HG02943 (cell line): ENCODE results near the gene TUBA8.
"Not testable (repeated sequence)": the region's sequence is repeated elsewhere in the genome, so short reads cannot be mapped to it uniquely, and the experiment has no call there.

Source experiments
- ATAC-seq: cut with Tn5 transposase; IDR thresholded peaks from one replicate; pipeline ENCODE4 v1.9.1; 2021; ENCODE audit warnings: mild to moderate bottlenecking, low read depth, moderate library complexity; ENCODE audit not compliant: unreplicated experiment

Gene TUBA8

GRCh38 chr22:18110194-18110953 lies at the start of gene TUBA8:
Gene TUBA8, plus strand, starts transcription at chr22:18110809. Its CDS starts 57 bp downstream, at chr22:18110866.
- ATAC-seq = no peak

DNA sequence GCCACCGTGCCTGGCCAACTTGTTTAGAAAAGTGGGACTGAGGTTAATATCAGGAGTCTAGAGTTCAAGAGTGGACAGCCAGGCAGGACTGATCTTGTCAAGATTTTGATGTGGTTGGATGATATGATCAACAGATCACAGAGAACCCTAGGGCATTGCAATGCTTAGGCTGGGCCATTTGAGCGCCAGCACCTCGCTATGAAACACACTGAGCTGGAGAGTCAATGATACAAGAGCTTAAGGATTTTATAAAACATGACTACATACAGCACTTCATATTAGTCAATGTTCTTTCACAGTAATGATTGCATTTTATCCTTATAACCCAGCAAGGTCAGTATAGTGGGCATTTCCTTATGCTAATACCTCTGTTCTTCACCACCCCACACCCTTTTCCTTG lies 48.2 kb upstream of the TUBA8 start:
- no peak for ATAC-seq

DNA sequence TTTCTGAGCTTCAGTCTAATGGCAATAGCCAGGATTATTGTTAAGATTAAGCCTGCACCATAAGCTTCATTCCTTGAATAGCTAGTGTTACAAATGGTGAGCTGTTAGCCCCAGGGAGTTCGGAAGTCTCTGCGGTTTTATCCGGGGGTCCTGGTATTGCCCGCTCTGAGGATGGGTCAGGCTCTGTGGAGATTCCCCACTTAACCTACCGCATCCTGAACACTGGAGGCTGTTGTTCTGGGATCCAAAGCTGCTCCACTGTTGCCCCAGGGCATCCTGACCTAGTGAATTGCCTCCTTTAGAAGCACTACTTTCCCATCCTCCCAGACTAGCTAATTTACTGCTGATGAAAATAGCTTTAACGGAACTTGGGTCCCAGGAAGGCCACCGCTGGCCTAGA lies 47.3 kb upstream of the TUBA8 start:
- no peak for ATAC-seq

GRCh38 chr22:18063715-18064114 lies 46.9 kb upstream of the TUBA8 start:
- ATAC-seq = not testable (repeated sequence)

GRCh38 chr22:18064636-18065035 lies 46.0 kb upstream of the TUBA8 start:
- no peak for ATAC-seq

GRCh38 chr22:18065256-18065655 lies 45.4 kb upstream of the TUBA8 start:
- no peak for ATAC-seq

- ATAC-seq = no peak
Observed at GRCh38 chr22:18066181-18066859, 44.3 kb upstream of the TUBA8 start.

- ATAC-seq = no peak
Observed at GRCh38 chr22:18067121-18067520, 43.5 kb upstream of the TUBA8 start.

GRCh38 chr22:18067548-18068341 lies 42.9 kb upstream of the TUBA8 start:
- no peak for ATAC-seq

DNA sequence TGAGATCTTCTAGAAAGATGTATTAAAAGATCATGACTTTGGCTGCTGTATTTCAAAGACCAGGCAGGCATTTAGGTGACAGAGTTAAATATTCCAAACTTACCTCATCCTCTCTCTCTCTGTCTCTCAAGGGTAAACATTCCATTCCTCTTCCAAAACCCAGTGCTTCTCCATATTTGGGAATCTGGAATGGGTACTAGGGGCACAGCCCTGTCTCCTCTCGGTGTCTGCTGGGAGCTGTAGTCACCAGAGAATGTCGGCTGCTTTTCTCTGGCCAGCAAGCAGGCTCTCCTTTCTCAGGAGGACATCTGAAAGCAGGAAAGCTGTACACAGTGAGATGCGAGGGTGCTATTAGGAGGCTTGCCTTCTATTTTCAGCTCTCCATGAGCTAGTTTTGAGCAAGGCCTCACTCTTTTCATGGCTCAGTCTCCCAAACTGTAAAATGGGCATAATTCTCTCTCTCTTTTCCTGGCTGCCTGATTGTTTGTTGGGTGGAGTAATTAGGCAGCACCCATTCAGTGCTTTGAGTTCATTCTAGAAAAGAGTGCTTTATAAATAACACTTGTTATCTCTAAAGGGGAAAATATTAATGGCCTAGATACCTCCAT lies 42.1 kb upstream of the TUBA8 start:
- no peak for ATAC-seq

GRCh38 chr22:18069041-18069440 lies 41.6 kb upstream of the TUBA8 start:
- ATAC-seq = no peak

GRCh38 chr22:18070041-18070440 lies 40.6 kb upstream of the TUBA8 start:
- no peak for ATAC-seq

- no peak for ATAC-seq
Observed at GRCh38 chr22:18070556-18071306, 39.9 kb upstream of the TUBA8 start.

- ATAC-seq = not testable (repeated sequence)
Observed at GRCh38 chr22:18071307-18071967, 39.2 kb upstream of the TUBA8 start.

- ATAC-seq = no peak
Observed at GRCh38 chr22:18071968-18072310, 38.7 kb upstream of the TUBA8 start.

DNA sequence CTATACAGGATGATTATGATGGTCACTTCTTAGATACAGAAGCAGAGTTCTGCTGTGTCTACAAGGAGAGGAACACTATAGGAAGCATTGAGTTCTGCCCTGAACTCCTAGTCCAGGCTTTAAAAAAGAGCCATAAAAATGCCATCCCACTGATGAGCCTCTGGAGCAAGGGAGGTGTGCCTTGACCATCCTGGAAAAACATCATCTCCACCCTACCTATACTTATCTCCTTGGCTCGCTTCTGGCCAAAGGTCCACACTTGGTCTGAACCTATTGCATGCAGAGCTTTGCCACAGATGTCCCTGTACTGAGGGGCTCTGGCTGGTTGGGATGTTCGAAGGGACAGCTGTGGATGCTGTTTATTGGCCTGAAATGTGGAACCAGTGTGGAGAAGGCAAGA lies 37.1 kb upstream of the TUBA8 start:
- ATAC-seq = no peak

- not testable (repeated sequence) for ATAC-seq
Observed at GRCh38 chr22:18073927-18074326, 36.7 kb upstream of the TUBA8 start.

GRCh38 chr22:18075101-18075719 lies 35.4 kb upstream of the TUBA8 start:
- ATAC-seq = no peak
